H9 (cell line): ENCODE results near the gene TEX22. TPM values are rescaled to one million over a fixed set of nuclear protein-coding genes. Genes with fewer than 3 reads are reported as not detected.

Experiments used
- DNase-seq: peaks from one replicate; pipeline ENCODE4 v3.0.0-alpha.2; 2017
- H2AFZ ChIP-seq: one replicate; pipeline ENCODE4 v1.6.1; 2013; ENCODE audit warnings: mild to moderate bottlenecking, low read length, control low read depth, moderate library complexity
- H2AK5ac ChIP-seq: 2 replicates; pipeline ENCODE4 v1.6.1; 2013; ENCODE audit warnings: low read length, control low read depth, mixed read lengths; ENCODE audit not compliant: insufficient read length
- H2BK120ac ChIP-seq: one replicate; pipeline ENCODE4 v1.6.1; 2013; ENCODE audit warnings: low read depth, mild to moderate bottlenecking, low read length, control low read depth, inconsistent platforms; ENCODE audit not compliant: poor library complexity, severe bottlenecking
- H2BK12ac ChIP-seq: 2 replicates; pipeline ENCODE4 v1.6.1; 2013; ENCODE audit warnings: low read length, control low read depth, mixed read lengths, low read depth; ENCODE audit not compliant: insufficient read length
- H2BK15ac ChIP-seq: 2 replicates; pipeline ENCODE4 v1.6.1; 2013; ENCODE audit warnings: low read depth, low read length, control low read depth
- H2BK20ac ChIP-seq: one replicate; pipeline ENCODE4 v1.6.1; 2013; ENCODE audit warnings: low read depth, mild to moderate bottlenecking, low read length, control low read depth, inconsistent platforms; ENCODE audit not compliant: poor library complexity, severe bottlenecking
- H2BK5ac ChIP-seq: 2 replicates; pipeline ENCODE4 v1.6.1; 2013; ENCODE audit warnings: low read length, control low read depth, mixed read lengths; ENCODE audit not compliant: insufficient read length
- H3K14ac ChIP-seq: 2 replicates; pipeline ENCODE4 v1.6.1; 2013; ENCODE audit warnings: low read length, control low read depth; ENCODE audit not compliant: insufficient read depth
- H3K18ac ChIP-seq: 2 replicates; pipeline ENCODE4 v1.6.1; 2013; ENCODE audit warnings: low read depth, mild to moderate bottlenecking, mixed read lengths, low read length, control low read depth; ENCODE audit not compliant: insufficient read length
- H3K23ac ChIP-seq: 2 replicates; pipeline ENCODE4 v1.6.1; 2013; ENCODE audit warnings: low read length, control low read depth, mixed read lengths, low read depth; ENCODE audit not compliant: insufficient read length
- H3K23me2 ChIP-seq: 2 replicates; pipeline ENCODE4 v1.6.1; 2013; ENCODE audit warnings: low read depth, mild to moderate bottlenecking, mixed read lengths, low read length, control low read depth; ENCODE audit not compliant: insufficient read length, poor library complexity, severe bottlenecking
- H3K27ac ChIP-seq: 2 replicates; pipeline ENCODE4 v1.5.1; 2013; ENCODE audit warnings: low read length, control low read depth, mixed read lengths, low read depth; ENCODE audit not compliant: insufficient read length
- H3K27me3 ChIP-seq: 2 replicates; pipeline ENCODE4 v1.6.1; 2013; ENCODE audit warnings: low read length, control low read depth, inconsistent platforms; ENCODE audit not compliant: insufficient read depth
- H3K4ac ChIP-seq: 2 replicates; pipeline ENCODE4 v1.6.1; 2013; ENCODE audit warnings: low read depth, mild to moderate bottlenecking, control low read depth, inconsistent platforms, low read length, moderate library complexity
- H3K4me1 ChIP-seq: 2 replicates; pipeline ENCODE4 v1.6.1; 2013; ENCODE audit warnings: low read length, control low read depth, inconsistent platforms; ENCODE audit not compliant: insufficient read depth
- H3K4me2 ChIP-seq: 2 replicates; pipeline ENCODE4 v1.6.1; 2013; ENCODE audit warnings: low read length, control low read depth, mixed read lengths; ENCODE audit not compliant: insufficient read length, insufficient read depth
- H3K56ac ChIP-seq: 2 replicates; pipeline ENCODE4 v1.6.1; 2013; ENCODE audit warnings: low read depth, mild to moderate bottlenecking, mixed read lengths, low read length, control low read depth; ENCODE audit not compliant: insufficient read length
- H3K79me1 ChIP-seq: 2 replicates; pipeline ENCODE4 v1.6.1; 2013; ENCODE audit warnings: low read depth, mild to moderate bottlenecking, moderate library complexity, low read length, control low read depth, inconsistent platforms; ENCODE audit not compliant: insufficient read depth, poor library complexity, severe bottlenecking
- H3K79me2 ChIP-seq: 2 replicates; pipeline ENCODE4 v1.6.1; 2013; ENCODE audit warnings: low read length, control low read depth, inconsistent platforms; ENCODE audit not compliant: insufficient read depth
- H3K9ac ChIP-seq: 2 replicates; pipeline ENCODE4 v1.6.1; 2013; ENCODE audit warnings: low read length, control low read depth, mixed read lengths; ENCODE audit not compliant: insufficient read length; ENCODE audit errors: extremely low read depth
- H3K9me3 ChIP-seq: one replicate; pipeline ENCODE4 v1.6.1; 2013; ENCODE audit warnings: low read depth, low read length, inconsistent platforms; ENCODE audit not compliant: control insufficient read depth
- H3T11ph ChIP-seq: one replicate; pipeline ENCODE4 v1.6.1; 2013; ENCODE audit warnings: mild to moderate bottlenecking, low read length, control low read depth, inconsistent platforms
- H4K20me1 ChIP-seq: one replicate; pipeline ENCODE4 v1.6.1; 2013; ENCODE audit not compliant: control insufficient read depth, insufficient read length, insufficient read depth
- H4K5ac ChIP-seq: 2 replicates; pipeline ENCODE4 v1.6.1; 2013; ENCODE audit warnings: low read depth, mild to moderate bottlenecking, mixed read lengths, low read length, control low read depth; ENCODE audit not compliant: insufficient read length
- H4K8ac ChIP-seq: replicated peaks from 2 replicates; pipeline ENCODE4 v1.6.1; 2013; ENCODE audit warnings: low read length, control low read depth, mixed read lengths, low read depth; ENCODE audit not compliant: insufficient read length
- H4K91ac ChIP-seq: 2 replicates; pipeline ENCODE4 v1.6.1; 2013; ENCODE audit warnings: low read depth, mild to moderate bottlenecking, moderate library complexity, mixed read lengths, low read length, control low read depth; ENCODE audit not compliant: insufficient read length
- H3K27ac Mint-ChIP-seq, 3 experiments: 2 replicates in 2 of 3; 3 replicates in 1 of 3; pipeline ENCODE4 v1.8.0; 2020 to 2021; ENCODE audit warnings: mixed read lengths in 3 of 3, mild to moderate bottlenecking in 1 of 3, moderate library complexity in 1 of 3
- H3K27me3 Mint-ChIP-seq: 2 replicates; pipeline ENCODE4 v1.8.0; 2021; ENCODE audit warnings: low read depth, mild to moderate bottlenecking, moderate library complexity, mixed read lengths
- H3K36me3 Mint-ChIP-seq, 3 experiments: 2 replicates in 2 of 3; 3 replicates in 1 of 3; pipeline ENCODE4 v1.8.0; 2020 to 2021; ENCODE audit warnings: low read depth in 3 of 3, mixed read lengths in 3 of 3; ENCODE audit not compliant: insufficient read depth in 1 of 3
- H3K4me1 Mint-ChIP-seq, 2 experiments: 2 replicates each; pipeline ENCODE4 v1.8.0; 2020; ENCODE audit warnings: mixed read lengths in 2 of 2
- H3K4me3 Mint-ChIP-seq, 2 experiments: 2 replicates in 1 of 2; 3 replicates in 1 of 2; pipeline ENCODE4 v1.8.0; 2020 to 2021; ENCODE audit warnings: mild to moderate bottlenecking in 2 of 2, mixed read lengths in 2 of 2, moderate library complexity in 1 of 2
- H3K9me3 Mint-ChIP-seq, 2 experiments: 2 replicates in 1 of 2; 3 replicates in 1 of 2; pipeline ENCODE4 v1.8.0; 2020; ENCODE audit warnings: mild to moderate bottlenecking in 2 of 2, mixed read lengths in 2 of 2, moderate library complexity in 1 of 2
- CTCF ChIP-seq: fragments of 200-600 bp; sonication (generic); conservative IDR thresholded peaks from 3 replicates; pipeline ENCODE4 v1.8.0; 2021; ENCODE audit warnings: antibody characterized with exemption, mild to moderate bottlenecking
- WGBS: extraction: QIAGEN DNeasy Blood & Tissue Kit; methylation state at CpG from one replicate; pipeline ENCODE4 v1.1.7; 2013; ENCODE audit warnings: missing lambda C conversion rate, low lambda C conversion rate, mixed read lengths; ENCODE audit not compliant: insufficient read length; ENCODE audit errors: extremely low coverage; 5-methylcytosine and 5-hydroxymethylcytosine counted together
- total RNA-seq: library from RNA; stranded (reverse); gene quantifications from 2 replicates; pipeline ENCODE4 v1.2.1, GENCODE V29; 2021

Gene TEX22
- total RNA-seq, 1 experiment from 2014 or later = 0.83 TPM

GRCh38 chr14:105423488-105424195 lies 25.3 kb downstream of the TEX22 start:
- H2BK20ac ChIP-seq = no peak overlapping the region
- H4K8ac ChIP-seq = no peak overlapping the region
- Mint-ChIP-seq H3K4me1 (peaks cover 15 to 28% of the 10 kb centered on the region in 2 experiments), H3K27ac (no peak overlapping the region), H3K9me3 (peaks cover 0 to 3% of the 10 kb centered on the region in 2 experiments; a peak in 1 of 5 replicates), H3K4me3 (no peak overlapping the region), H3K36me3 (peaks cover 32 to 53% (median 39%) of the 10 kb centered on the region in 3 experiments), H3K27me3 (peaks cover 2% of the 10 kb centered on the region)
- DNase-seq = no peak
- H3K14ac ChIP-seq = no peak overlapping the region
- H4K5ac ChIP-seq = no peak overlapping the region
- H3K4me1 ChIP-seq = no peaks in the 10 kb centered on the region
- no peak overlapping the region for H3K56ac ChIP-seq
- no peak overlapping the region for H2BK15ac ChIP-seq
- H4K20me1 ChIP-seq = no peaks in the 10 kb centered on the region
- no peak overlapping the region for H3T11ph ChIP-seq
- H4K91ac ChIP-seq = no peak overlapping the region
- no peak for TF ChIP-seq CTCF
- H3K79me2 ChIP-seq = peaks cover 54% of the 10 kb centered on the region; the same call in 1 of the 2 replicates
- H2BK120ac ChIP-seq = no peak overlapping the region
- H3K9ac ChIP-seq = no peak overlapping the region
- peaks cover 20% of the 10 kb centered on the region for H3K23me2 ChIP-seq
- H3K79me1 ChIP-seq = peaks cover 21% of the 10 kb centered on the region
- H3K27me3 ChIP-seq = no peaks in the 10 kb centered on the region
- no peak overlapping the region for H3K23ac ChIP-seq
- H2BK5ac ChIP-seq = no peak overlapping the region
- no peak overlapping the region for H3K18ac ChIP-seq
- H2BK12ac ChIP-seq = no peak overlapping the region
- no peaks in the 10 kb centered on the region for H3K9me3 ChIP-seq
- no peak overlapping the region for H3K27ac ChIP-seq
- H2AK5ac ChIP-seq = no peak overlapping the region
- no peak overlapping the region for H3K4me2 ChIP-seq
- WGBS = no CpG with 5 or more reads among the region's 21 CpGs
- no peak overlapping the region for H3K4ac ChIP-seq
- no peak overlapping the region for H2AFZ ChIP-seq
